Hematopoietic multipotent progenitor cell treated with erythropoietin and hydrocortisone succinate and interleukin-3 and kit ligand, for 17 days (in vitro differentiated cells): ENCODE measurements around the gene CFAP300.

Source experiments
- DNase-seq: peaks from one replicate; pipeline ENCODE4 v3.0.0-alpha.2; 2015; ENCODE audit warnings: low spot score

The CFAP300 gene

GRCh38 chr11:102073253-102073652 lies 26.0 kb downstream of the CFAP300 start:
- no peak for DNase-seq

- no peak for DNase-seq
These were observed 32.4 kb downstream of the CFAP300 start for GRCh38 chr11:102079625-102080024.

GRCh38 chr11:102081313-102081712 lies 34.1 kb downstream of the CFAP300 start:
- DNase-seq: no peak

GRCh38 chr11:102085864-102086551 lies 38.8 kb downstream of the CFAP300 start:
- DNase-seq: no peak

GRCh38 chr11:102097186-102097585 lies 49.9 kb downstream of the CFAP300 start:
- DNase-seq: no peak

GRCh38 chr11:102099755-102100154 lies 52.5 kb downstream of the CFAP300 start:
- no peak for DNase-seq

GRCh38 chr11:102108734-102109440 lies 61.6 kb downstream of the CFAP300 start:
- no peak for DNase-seq

GRCh38 chr11:102109896-102110760 lies 62.9 kb downstream of the CFAP300 start, which contains the start of gene YAP1:
TSS of gene YAP1 (plus strand) at chr11:102110447. CDS start at chr11:102110849, 402 bp downstream.
- DNase-seq: no peak

- no peak for DNase-seq
These were observed 63.4 kb downstream of the CFAP300 start for GRCh38 chr11:102110761-102111010.

GRCh38 chr11:102111011-102111786 lies 64.0 kb downstream of the CFAP300 start:
- no peak for DNase-seq

- no peak for DNase-seq
These were observed 64.7 kb downstream of the CFAP300 start for GRCh38 chr11:102111787-102112508.

GRCh38 chr11:102112509-102112821 lies 65.2 kb downstream of the CFAP300 start:
- no peak for DNase-seq

GRCh38 chr11:102114032-102114431 lies 66.8 kb downstream of the CFAP300 start:
- no peak for DNase-seq

- no peak for DNase-seq
These were observed 68.3 kb downstream of the CFAP300 start for GRCh38 chr11:102115557-102115956.

GRCh38 chr11:102116453-102117205 lies 69.4 kb downstream of the CFAP300 start:
- no peak for DNase-seq

GRCh38 chr11:102117472-102118113 lies 70.4 kb downstream of the CFAP300 start:
- DNase-seq: no peak

GRCh38 chr11:102118937-102119336 lies 71.7 kb downstream of the CFAP300 start:
- no peak for DNase-seq

- DNase-seq: no peak
These were observed 72.8 kb downstream of the CFAP300 start for GRCh38 chr11:102119997-102120396.

- DNase-seq: no peak
These were observed 73.3 kb downstream of the CFAP300 start for GRCh38 chr11:102120437-102120973.

- no peak for DNase-seq
These were observed 74.1 kb downstream of the CFAP300 start for GRCh38 chr11:102121329-102121728.
